WTC11 (cell line): Measurements from ENCODE around the gene WWOX.

ENCODE experiments used
- AFF4 ChIP-seq: sonication (generic); formaldehyde crosslinking; IDR thresholded peaks from 2 replicates; pipeline ENCODE4 v1.8.1; 2023; ENCODE audit warnings: mild to moderate bottlenecking, missing genetic modification reagents, borderline replicate concordance
- IRF2 ChIP-seq: sonication (generic); formaldehyde crosslinking; IDR thresholded peaks from 2 replicates; pipeline ENCODE4 v1.8.0; 2022; ENCODE audit warnings: low read depth, missing genetic modification reagents, borderline replicate concordance
- JUN ChIP-seq: sonication (generic); formaldehyde crosslinking; IDR thresholded peaks from 2 replicates; pipeline ENCODE4 v1.8.0; 2023; ENCODE audit warnings: mild to moderate bottlenecking, missing genetic modification reagents
- MLX ChIP-seq: sonication (generic); formaldehyde crosslinking; IDR thresholded peaks from 2 replicates; pipeline ENCODE4 v1.8.1; 2023; ENCODE audit warnings: mild to moderate bottlenecking, missing genetic modification reagents, moderate library complexity
- TF ChIP-seq, protein P1 (sequence below): fragments of 200-600 bp; IDR thresholded peaks from 2 replicates; pipeline ENCODE4 v1.8.0; 2022; ENCODE audit warnings: antibody characterized with exemption
- TF ChIP-seq, protein P2 (sequence below): sonication (generic); formaldehyde crosslinking; IDR thresholded peaks from 2 replicates; pipeline ENCODE4 v1.8.1; 2023; ENCODE audit warnings: mild to moderate bottlenecking, missing genetic modification reagents, moderate library complexity

GRCh38 chr16:78519896-78520295 is 420.4 kb downstream of the WWOX start:
- TF ChIP-seq MLX (no peak), AFF4 (CRISPR knock-in tag) (no peak), IRF2 (no peak), JUN (CRISPR knock-in tag) (no peak)
- TF ChIP-seq, protein P1, sequence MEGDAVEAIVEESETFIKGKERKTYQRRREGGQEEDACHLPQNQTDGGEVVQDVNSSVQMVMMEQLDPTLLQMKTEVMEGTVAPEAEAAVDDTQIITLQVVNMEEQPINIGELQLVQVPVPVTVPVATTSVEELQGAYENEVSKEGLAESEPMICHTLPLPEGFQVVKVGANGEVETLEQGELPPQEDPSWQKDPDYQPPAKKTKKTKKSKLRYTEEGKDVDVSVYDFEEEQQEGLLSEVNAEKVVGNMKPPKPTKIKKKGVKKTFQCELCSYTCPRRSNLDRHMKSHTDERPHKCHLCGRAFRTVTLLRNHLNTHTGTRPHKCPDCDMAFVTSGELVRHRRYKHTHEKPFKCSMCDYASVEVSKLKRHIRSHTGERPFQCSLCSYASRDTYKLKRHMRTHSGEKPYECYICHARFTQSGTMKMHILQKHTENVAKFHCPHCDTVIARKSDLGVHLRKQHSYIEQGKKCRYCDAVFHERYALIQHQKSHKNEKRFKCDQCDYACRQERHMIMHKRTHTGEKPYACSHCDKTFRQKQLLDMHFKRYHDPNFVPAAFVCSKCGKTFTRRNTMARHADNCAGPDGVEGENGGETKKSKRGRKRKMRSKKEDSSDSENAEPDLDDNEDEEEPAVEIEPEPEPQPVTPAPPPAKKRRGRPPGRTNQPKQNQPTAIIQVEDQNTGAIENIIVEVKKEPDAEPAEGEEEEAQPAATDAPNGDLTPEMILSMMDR: no peak
- TF ChIP-seq, protein P2, sequence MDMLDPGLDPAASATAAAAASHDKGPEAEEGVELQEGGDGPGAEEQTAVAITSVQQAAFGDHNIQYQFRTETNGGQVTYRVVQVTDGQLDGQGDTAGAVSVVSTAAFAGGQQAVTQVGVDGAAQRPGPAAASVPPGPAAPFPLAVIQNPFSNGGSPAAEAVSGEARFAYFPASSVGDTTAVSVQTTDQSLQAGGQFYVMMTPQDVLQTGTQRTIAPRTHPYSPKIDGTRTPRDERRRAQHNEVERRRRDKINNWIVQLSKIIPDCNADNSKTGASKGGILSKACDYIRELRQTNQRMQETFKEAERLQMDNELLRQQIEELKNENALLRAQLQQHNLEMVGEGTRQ: no peak
